NCI-H1092 treated with DMSO at 0.1 percent for 48 hours (cell line): ENCODE results near the gene HOATZ.
A peak's percentile ranks its signal among the peaks of the same experiment; 100 is the strongest.

ENCODE experiments used
- DNase-seq: peaks from one replicate; lab custom pipeline; 2025; lab: John Stamatoyannopoulos, UW

The HOATZ gene

DNA sequence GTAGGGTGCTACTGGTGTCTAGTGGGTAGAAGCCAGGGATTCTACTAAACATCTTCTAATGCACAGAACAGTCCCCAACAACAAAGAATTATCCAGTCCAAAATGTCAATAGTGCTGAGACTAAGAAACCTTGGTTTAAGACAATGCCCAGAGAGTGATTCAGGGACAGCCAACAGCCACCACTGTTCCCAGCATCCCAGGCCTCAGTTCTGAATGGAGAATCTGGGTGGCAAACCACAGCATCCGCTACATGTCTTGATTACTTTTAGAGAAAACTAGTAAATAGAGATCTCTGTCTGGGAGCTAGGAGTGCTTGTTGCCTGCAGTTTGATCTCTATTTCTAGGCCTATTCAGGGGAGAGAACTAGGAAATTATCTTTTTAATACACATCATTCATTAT lies 66.8 kb downstream of the HOATZ start:
- DNase-seq, result no peak

DNA sequence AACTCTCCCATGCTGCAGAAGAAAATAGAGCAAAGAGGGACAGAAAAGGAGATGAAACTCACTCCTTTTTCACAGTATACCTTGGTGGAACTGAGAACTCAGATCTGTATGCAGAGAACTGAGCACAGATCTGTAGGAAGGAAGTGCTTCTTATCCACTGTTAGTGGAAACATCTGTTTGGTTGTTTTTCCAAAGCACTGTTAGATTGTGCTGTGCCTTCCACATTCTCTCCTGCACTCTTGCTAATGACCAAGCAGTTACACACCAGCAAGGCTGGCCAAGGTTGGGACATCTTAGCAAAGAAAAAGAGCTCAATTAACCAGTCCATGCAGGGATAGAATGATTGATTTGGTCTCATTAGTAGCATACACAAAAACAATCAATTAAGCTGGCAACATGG lies 67.6 kb downstream of the HOATZ start:
- DNase-seq, result no peak

DNA sequence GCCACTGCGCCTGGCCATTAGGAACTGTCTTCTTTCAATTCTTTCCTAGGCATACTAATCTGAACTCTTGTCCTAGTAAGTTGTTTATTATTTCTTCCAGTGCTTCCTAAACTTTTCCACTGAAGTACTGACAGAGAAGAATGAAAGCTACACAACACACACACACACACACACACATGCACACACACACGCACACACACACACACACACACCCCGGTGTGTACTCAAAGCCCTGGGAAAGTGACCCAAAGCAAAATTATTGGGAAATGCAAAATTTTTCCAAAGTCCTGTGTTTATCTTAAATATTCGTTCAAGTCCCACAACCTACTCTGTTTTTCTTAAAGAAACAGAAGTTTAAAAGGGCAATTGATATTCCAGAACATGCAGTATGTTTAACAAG lies 68.3 kb downstream of the HOATZ start:
- no peak for DNase-seq

DNA sequence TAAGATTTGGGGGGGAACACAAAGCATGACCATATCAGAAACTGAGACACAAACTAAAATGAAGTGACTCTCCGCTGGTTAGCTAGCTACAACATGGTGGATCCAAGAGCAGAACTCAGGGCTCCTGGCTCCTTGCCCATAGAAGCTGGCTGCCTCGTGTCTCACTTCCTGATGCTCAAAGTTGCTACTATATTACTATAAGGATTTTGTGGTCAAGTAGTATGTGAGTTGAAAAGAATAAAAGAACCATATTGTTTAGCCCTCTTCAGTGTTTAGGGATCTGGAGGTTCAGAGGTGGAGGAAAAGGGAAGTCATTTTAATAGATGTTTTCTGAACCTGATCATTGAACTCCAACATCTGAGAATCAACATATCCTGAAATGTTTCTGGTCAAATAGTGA lies 70.8 kb downstream of the HOATZ start:
- no peak for DNase-seq

DNA sequence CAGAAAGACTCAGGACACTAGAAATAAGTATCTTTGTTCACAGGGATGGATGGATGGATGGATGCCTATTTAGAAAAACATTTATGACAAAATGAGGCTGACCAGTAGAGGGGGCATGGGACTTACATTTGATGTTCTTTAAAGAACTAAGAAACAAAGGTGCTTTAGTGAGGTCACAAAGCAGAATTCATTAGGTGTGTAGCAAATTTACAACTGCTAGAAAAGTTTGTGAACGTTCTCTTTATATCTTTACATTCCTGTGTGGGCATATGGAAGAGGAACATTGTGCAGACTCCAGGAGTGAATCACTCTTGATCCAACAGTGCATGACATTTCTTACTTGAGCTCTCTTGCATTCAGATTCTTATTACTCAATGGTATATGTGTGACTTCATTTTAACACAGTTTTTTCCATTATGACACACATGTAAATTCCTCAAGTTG lies 71.8 kb downstream of the HOATZ start:
- DNase-seq, result peak; percentile 64
